ENCODE results near the gene MBD5. TPM values are rescaled to one million over a fixed set of nuclear protein-coding genes. Genes with fewer than 3 reads are reported as not detected.

Gene MBD5
- total and polyA plus RNA-seq, 4 donors, result 4.1 to 63.2 (median 29.5) TPM

DNA sequence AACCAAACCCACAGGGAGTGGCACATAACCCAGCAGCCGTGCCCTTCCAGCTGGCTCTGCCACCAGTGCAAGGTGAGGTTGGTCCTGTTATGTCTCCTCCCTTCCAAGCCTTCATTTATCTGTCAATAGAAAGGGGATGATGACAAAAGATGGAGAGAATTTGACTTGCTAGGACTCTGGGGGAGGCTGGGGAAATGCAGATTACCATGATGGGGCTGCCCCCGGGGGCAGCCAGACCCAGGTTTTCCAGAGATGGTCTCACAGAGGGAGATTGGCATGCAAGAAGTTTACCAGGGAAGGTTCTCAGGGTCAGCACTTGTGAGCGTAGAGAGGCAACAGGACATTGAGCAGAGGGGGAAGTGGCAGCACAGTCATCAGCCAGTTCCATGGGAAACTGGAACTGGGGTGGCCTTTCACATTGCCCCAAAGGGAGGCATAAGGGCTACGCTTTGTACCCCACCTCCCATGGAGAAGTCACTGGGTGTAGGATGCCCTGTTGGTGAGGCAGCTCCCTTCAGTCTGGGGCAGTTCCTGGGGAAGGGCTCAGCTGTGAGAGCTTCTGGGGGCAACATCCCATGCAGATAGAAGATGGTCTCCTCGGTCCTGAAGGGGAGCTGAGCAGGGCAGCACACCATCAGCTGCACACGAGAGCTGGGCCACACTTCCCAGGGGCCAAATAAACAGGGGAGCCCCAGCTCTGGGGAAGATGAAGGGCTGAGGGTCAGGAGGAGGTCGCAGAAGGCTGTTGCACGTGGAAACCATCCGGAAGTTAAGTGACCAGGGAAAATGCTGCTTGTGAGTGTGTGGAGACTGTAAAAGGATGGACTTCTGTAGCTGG is 505.8 kb downstream of the MBD5 start:
- Histone ChIP-seq H3K4me3 (ENCODE audit: low read length in 2 of 2) (no peak overlapping the region), H3K36me3 (ENCODE audit: control insufficient read depth in 1 of 2, insufficient read depth in 2 of 2, low read length in 1 of 2) (no peaks in the 10 kb centered on the region), H3K27ac (ENCODE audit: low read depth in 1 of 2, low read length in 2 of 2) (no peak overlapping the region), H3K27me3 (ENCODE audit: control insufficient read depth in 1 of 2, insufficient read depth in 2 of 2, low read length in 1 of 2) (no peaks in the 10 kb centered on the region), H3K9me3 (ENCODE audit: control insufficient read depth, low read length) (no peaks in the 10 kb centered on the region), H3K4me1 (ENCODE audit: control insufficient read depth in 1 of 2, insufficient read depth in 2 of 2, low read length in 2 of 2) (no peaks in the 10 kb centered on the region)
- no peak for ATAC-seq (ENCODE audit: low FRiP score)
- intact Hi-C loops (cut with DNase I), result no loop called here
- 68 to 70% methylated on average over 9 of the region's 9 CpGs for WGBS, 2 donors
- DNase-seq, result no peak

DNA sequence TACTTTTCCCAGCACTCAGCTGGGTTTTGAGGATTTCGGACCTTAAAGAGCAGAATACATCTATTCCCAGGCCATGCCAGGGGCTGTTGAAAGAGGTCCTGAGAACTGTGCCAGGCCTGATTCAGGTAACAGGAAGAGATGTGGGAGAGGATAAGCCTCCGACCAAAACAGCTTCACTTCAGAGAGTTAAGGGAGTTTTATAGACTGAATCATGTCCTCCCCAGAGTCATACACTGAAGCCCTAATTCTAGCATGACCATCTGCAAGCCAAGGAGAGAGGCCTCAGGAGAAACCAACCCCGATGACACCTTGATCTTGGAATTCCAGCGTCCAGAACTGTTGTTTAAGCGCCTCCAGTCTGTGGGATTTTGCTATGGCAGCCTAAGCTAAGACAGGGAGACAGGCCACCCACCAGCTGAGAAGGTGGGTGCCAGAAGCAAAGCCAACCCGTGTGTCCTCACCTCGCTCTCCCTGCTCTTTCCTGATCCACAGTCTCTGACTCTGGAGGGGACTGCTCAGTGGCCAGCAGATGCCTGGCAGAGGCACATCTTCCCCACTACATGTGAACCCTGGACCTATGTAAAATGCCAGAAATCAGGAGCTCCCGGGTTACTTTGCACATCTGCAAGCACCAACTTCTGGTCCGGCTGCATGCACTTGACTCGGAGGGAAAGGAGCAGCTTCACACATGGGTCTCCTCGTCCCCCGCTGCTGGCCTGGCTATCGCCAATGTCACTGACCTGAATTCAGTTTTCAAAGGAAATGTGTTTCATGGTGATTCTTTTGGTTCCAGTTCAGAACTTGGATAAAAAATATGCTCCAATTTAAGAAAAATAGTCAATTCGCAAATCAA is 506.8 kb downstream of the MBD5 start:
- H3K27me3 ChIP-seq (ENCODE audit: control insufficient read depth in 1 of 2, insufficient read depth in 2 of 2, low read length in 1 of 2), result no peaks in the 10 kb centered on the region
- H3K4me1 ChIP-seq (ENCODE audit: control insufficient read depth in 1 of 2, insufficient read depth in 2 of 2, low read length in 2 of 2), result no peaks in the 10 kb centered on the region
- H3K36me3 ChIP-seq (ENCODE audit: control insufficient read depth in 1 of 2, insufficient read depth in 2 of 2, low read length in 1 of 2), result no peaks in the 10 kb centered on the region
- WGBS, 2 donors, result 85 to 90% methylated on average over 14 of the region's 14 CpGs
- no peak overlapping the region for H3K4me3 ChIP-seq (ENCODE audit: low read length in 2 of 2)
- no peak overlapping the region for H3K27ac ChIP-seq (ENCODE audit: low read depth in 1 of 2, low read length in 2 of 2)
- intact Hi-C loops (cut with DNase I), result no loop called here
- ATAC-seq (ENCODE audit: low FRiP score) (no peak), DNase-seq (no peak)
- no peaks in the 10 kb centered on the region for H3K9me3 ChIP-seq (ENCODE audit: control insufficient read depth, low read length)

DNA sequence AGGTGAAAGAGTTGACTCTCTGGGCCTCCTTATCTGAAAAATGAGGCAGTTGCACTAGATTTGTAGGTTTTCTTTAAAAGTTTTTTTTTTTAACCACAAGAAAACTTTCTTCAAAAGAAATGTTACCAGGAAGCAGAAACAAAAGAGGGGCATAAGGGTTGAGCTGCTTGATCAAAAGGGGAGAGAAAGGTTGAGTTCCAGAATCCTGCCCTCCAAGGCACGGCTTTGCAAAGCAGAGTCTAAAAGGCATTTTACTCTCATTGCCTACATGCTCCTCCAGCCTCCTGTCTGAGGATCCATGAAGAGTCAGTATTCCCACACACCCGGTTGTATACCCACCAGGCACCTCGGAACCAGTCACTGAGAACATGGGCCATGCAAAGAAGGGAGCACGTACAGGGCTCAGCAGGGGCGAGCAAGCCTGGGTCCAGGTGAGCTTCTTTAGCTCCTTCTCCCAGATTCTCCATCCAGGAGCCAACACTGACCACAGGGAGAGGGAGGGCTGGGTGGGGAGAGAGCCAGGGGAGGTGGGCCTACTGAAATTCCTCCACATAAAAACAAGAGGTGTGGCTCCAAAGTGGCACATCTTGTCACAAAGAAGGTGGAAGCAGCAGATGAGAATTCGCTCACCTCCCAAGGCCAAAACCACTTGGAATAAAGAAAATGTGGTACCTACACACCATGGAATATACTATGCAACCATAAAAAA is 507.6 kb downstream of the MBD5 start:
- intact Hi-C loops (cut with DNase I), result no loop called here
- Histone ChIP-seq H3K4me3 (ENCODE audit: low read length in 2 of 2) (no peak overlapping the region), H3K4me1 (ENCODE audit: control insufficient read depth in 1 of 2, insufficient read depth in 2 of 2, low read length in 2 of 2) (no peaks in the 10 kb centered on the region), H3K27ac (ENCODE audit: low read depth in 1 of 2, low read length in 2 of 2) (no peak overlapping the region), H3K36me3 (ENCODE audit: control insufficient read depth in 1 of 2, insufficient read depth in 2 of 2, low read length in 1 of 2) (no peaks in the 10 kb centered on the region), H3K27me3 (ENCODE audit: control insufficient read depth in 1 of 2, insufficient read depth in 2 of 2, low read length in 1 of 2) (no peaks in the 10 kb centered on the region), H3K9me3 (ENCODE audit: control insufficient read depth, low read length) (no peaks in the 10 kb centered on the region)
- DNase-seq (no peak), ATAC-seq (ENCODE audit: low FRiP score) (no peak)
- 94 to 96% methylated on average over 6 of the region's 6 CpGs for WGBS, 2 donors

DNA sequence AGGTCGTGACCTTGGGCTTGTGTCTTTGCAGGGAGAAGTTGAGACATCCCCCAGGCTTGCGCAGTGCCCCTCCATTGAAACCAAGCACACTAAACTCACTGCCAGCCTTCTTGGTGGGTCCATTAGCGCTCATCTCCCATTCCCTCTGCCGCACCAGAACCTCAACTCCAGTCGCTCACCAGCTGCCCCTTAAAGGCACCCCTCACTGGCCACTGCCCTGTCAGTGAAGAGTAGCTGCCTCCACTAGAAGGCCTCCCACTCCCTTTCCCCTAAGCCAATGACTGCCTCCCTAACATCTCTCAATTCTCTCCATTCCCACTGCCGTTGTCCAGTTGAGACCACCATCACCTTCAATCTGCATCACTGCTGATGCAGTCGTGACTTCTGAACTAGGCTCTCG is 508.9 kb downstream of the MBD5 start:
- intact Hi-C loops (cut with DNase I), result no loop called here
- no peaks in the 10 kb centered on the region for H3K27me3 ChIP-seq (ENCODE audit: control insufficient read depth in 1 of 2, insufficient read depth in 2 of 2, low read length in 1 of 2)
- no peak for DNase-seq

DNA sequence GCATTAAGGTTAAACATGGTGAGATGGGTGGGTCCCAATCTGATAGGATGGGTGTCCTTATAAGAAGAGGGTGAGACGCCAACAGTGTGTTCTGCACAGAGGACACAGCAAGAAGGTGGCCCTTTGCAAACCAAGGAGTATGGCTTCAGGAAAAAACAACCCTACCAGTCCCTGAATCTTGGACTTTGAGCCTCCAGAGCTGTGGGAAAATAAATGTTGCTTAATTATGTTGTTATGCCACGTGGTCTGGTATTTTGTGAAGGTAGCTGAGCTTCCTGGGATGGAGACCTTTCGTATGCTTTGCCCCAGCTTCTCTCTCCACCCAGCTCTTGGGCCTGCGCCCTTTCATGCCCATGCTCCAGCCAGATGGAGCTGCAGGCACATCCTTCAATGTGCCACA is 509.5 kb downstream of the MBD5 start:
- no peak overlapping the region for H3K4me3 ChIP-seq (ENCODE audit: low read length in 2 of 2)
- ATAC-seq (ENCODE audit: low FRiP score) (no peak), DNase-seq (no peak)
- intact Hi-C loops (cut with DNase I), result no loop called here
- H3K27ac ChIP-seq (ENCODE audit: low read depth in 1 of 2, low read length in 2 of 2), result no peak overlapping the region
- WGBS, 2 donors, result 83 to 84% methylated on average over 4 of the region's 4 CpGs
- H3K36me3 ChIP-seq (ENCODE audit: control insufficient read depth in 1 of 2, insufficient read depth in 2 of 2, low read length in 1 of 2), result no peaks in the 10 kb centered on the region
- no peaks in the 10 kb centered on the region for H3K9me3 ChIP-seq (ENCODE audit: control insufficient read depth, low read length)
- H3K4me1 ChIP-seq (ENCODE audit: control insufficient read depth in 1 of 2, insufficient read depth in 2 of 2, low read length in 2 of 2), result no peaks in the 10 kb centered on the region
- H3K27me3 ChIP-seq (ENCODE audit: control insufficient read depth in 1 of 2, insufficient read depth in 2 of 2, low read length in 1 of 2), result no peaks in the 10 kb centered on the region

More for the DNA sequence above, 508.9 kb downstream of the MBD5 start:
- 83 to 92% methylated on average over 8 of the region's 8 CpGs for WGBS, 2 donors
- H3K27ac ChIP-seq (ENCODE audit: low read depth in 1 of 2, low read length in 2 of 2), result no peak overlapping the region
- no peaks in the 10 kb centered on the region for H3K9me3 ChIP-seq (ENCODE audit: control insufficient read depth, low read length)
- ATAC-seq (ENCODE audit: low FRiP score), result no peak
- H3K4me3 ChIP-seq (ENCODE audit: low read length in 2 of 2), result no peak overlapping the region
- H3K4me1 ChIP-seq (ENCODE audit: control insufficient read depth in 1 of 2, insufficient read depth in 2 of 2, low read length in 2 of 2), result no peaks in the 10 kb centered on the region
- H3K36me3 ChIP-seq (ENCODE audit: control insufficient read depth in 1 of 2, insufficient read depth in 2 of 2, low read length in 1 of 2), result no peaks in the 10 kb centered on the region

DNA sequence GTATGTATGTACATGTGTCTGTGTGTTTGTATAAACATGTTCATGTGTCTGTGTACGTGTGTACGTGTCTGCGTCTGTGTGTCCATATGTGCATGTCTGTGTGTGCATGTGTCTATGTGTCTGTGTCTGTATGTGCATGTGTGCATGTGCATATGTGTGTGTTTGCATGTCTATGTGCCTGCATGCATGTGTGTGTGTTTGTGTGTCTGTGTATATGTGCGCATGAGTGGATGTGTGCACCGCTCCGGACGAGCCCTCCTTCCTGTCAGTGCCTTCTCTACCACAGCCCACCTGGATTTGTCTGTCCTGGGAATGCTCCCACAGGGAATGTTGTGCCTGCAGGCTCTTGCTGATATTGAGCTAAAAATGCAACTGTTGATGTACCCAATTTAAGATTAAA is 510.3 kb downstream of the MBD5 start:
- no peak for ATAC-seq (ENCODE audit: low FRiP score)
- H3K36me3 ChIP-seq (ENCODE audit: control insufficient read depth in 1 of 2, insufficient read depth in 2 of 2, low read length in 1 of 2), result no peaks in the 10 kb centered on the region
- WGBS, 2 donors, result 90 to 91% methylated on average over 7 of the region's 7 CpGs
- intact Hi-C loops (cut with DNase I), result no loop called here
- no peaks in the 10 kb centered on the region for H3K9me3 ChIP-seq (ENCODE audit: control insufficient read depth, low read length)
- no peak overlapping the region for H3K27ac ChIP-seq (ENCODE audit: low read depth in 1 of 2, low read length in 2 of 2)
- H3K4me1 ChIP-seq (ENCODE audit: control insufficient read depth in 1 of 2, insufficient read depth in 2 of 2, low read length in 2 of 2), result no peaks in the 10 kb centered on the region
- DNase-seq, result no peak
- no peak overlapping the region for H3K4me3 ChIP-seq (ENCODE audit: low read length in 2 of 2)
- H3K27me3 ChIP-seq (ENCODE audit: control insufficient read depth in 1 of 2, insufficient read depth in 2 of 2, low read length in 1 of 2), result no peaks in the 10 kb centered on the region

DNA sequence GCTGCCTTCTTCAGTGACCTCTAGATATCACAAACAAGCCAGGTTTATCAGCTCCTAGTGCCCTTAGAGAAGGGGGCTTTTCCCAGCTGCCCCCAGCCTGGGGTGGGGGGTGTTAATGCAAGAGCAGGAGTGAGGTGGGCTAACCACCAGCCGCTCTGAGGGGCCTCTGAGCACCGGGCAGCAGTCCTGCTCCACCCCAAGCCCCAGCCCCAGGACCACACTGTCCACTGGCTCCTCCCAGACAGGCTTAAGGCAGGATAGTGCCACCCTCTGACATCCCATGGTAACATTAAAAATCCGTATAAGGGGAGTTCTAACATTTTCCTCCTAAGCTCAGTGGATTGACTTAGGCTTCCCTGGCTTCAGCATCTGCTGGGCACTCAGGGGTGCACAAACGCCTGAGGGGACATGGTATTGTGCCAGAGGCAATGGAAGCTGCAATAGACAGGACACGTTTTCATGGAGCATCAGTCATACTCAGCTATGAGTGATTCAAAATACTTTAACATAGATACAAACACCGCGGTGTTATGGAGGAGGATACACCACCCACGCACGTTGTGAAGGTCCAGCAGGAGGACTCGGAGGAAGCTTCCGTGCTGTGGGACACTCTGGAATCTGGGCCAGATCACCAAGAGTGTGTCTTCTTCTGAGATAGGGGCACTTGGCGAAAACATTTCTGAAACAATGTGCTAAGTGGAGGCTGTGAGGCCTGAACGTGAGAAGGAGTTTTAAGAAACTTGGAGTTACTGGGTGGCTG is 511.0 kb downstream of the MBD5 start:
- Histone ChIP-seq H3K27ac (ENCODE audit: low read depth in 1 of 2, low read length in 2 of 2) (no peak overlapping the region), H3K36me3 (ENCODE audit: control insufficient read depth in 1 of 2, insufficient read depth in 2 of 2, low read length in 1 of 2) (no peaks in the 10 kb centered on the region), H3K27me3 (ENCODE audit: control insufficient read depth in 1 of 2, insufficient read depth in 2 of 2, low read length in 1 of 2) (no peaks in the 10 kb centered on the region), H3K4me3 (ENCODE audit: low read length in 2 of 2) (no peak overlapping the region), H3K9me3 (ENCODE audit: control insufficient read depth, low read length) (no peaks in the 10 kb centered on the region), H3K4me1 (ENCODE audit: control insufficient read depth in 1 of 2, insufficient read depth in 2 of 2, low read length in 2 of 2) (no peaks in the 10 kb centered on the region)
- DNase-seq (no peak), ATAC-seq (ENCODE audit: low FRiP score) (no peak)
- 73 to 75% methylated on average over 13 of the region's 13 CpGs for WGBS, 2 donors
- intact Hi-C loops (cut with DNase I), result no loop called here

DNA sequence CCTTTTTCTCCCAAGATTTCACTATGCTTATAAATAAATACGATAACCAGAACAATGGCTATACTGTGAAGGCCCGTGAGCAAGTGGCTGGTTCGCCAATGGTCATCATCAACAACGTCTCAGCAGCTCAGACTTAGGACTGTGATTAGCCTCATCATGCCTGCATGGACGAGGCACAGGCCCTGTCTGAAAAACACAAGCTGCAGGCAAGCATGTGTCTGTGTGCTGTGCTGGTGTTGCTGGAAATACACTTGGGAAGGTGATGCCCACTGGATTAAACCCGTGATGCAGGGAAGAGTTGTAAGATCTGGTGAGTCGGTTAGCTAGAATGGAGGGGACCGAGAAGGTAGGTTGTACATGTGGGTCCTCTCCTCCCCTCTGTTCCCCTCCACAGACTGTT is 512.1 kb downstream of the MBD5 start:
- Histone ChIP-seq H3K36me3 (ENCODE audit: control insufficient read depth in 1 of 2, insufficient read depth in 2 of 2, low read length in 1 of 2) (no peaks in the 10 kb centered on the region), H3K27ac (ENCODE audit: low read depth in 1 of 2, low read length in 2 of 2) (no peak overlapping the region), H3K9me3 (ENCODE audit: control insufficient read depth, low read length) (no peaks in the 10 kb centered on the region), H3K4me3 (ENCODE audit: low read length in 2 of 2) (no peak overlapping the region), H3K27me3 (ENCODE audit: control insufficient read depth in 1 of 2, insufficient read depth in 2 of 2, low read length in 1 of 2) (no peaks in the 10 kb centered on the region), H3K4me1 (ENCODE audit: control insufficient read depth in 1 of 2, insufficient read depth in 2 of 2, low read length in 2 of 2) (no peaks in the 10 kb centered on the region)
- whole genome bisulfite sequencing, 2 donors, result 92% methylated on average over 8 of the region's 8 CpGs
- DNase-seq (no peak), ATAC-seq (ENCODE audit: low FRiP score) (no peak)
- intact Hi-C loops (cut with DNase I), result no loop called here

All from aorta (tissue), 5 donors.